RWPE1 (cell line): ENCODE measurements around the gene SPRN.

Experiments
- CTCF ChIA-PET: fragments of 350-600 bp; sonication (Branson Sonifier 250); formaldehyde crosslinking; extraction: SDS; loops from one replicate; lab custom pipeline; 2021; lab: Yijun Ruan, JAX
- POLR2A ChIA-PET: fragments of 400-600 bp; formaldehyde crosslinking; extraction: SDS; loops from one replicate; lab custom pipeline; 2020; ENCODE audit warnings: antibody characterized with exemption; ENCODE audit not compliant: low non-redundant PET; lab: Yijun Ruan, JAX
- DNase-seq: peaks from one replicate; pipeline ENCODE4 v3.0.0; 2012; ENCODE audit warnings: low spot score
- H3K27ac ChIP-seq: fragments of 450-650 bp; 2 replicates; pipeline ENCODE4 v1.5.1; 2017
- TF ChIP-seq, protein P1 (sequence below): fragments of 450-650 bp; conservative IDR thresholded peaks from 2 replicates; pipeline ENCODE4 v1.5.1; 2017; ENCODE audit warnings: low read depth, mild to moderate bottlenecking

The SPRN gene

DNA sequence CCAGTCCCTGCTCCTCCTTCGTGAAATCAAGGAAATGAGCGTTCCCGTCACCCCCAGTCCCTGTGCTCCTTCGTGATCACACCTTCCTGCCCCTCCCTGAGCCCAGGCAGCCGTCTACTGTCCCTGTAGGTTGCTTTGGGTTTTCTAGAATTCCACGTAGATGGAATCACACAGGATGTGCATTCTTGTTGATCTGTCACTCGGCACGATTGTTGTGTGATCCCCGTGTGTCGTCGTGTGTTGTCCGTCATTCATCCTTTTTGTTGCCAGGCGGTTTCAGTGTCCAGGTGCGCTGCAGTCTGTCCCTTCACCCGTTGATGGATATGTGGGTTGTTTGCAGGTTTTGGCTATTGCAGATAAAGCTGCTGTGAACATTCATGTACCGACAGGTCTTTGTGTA is 21.1 kb downstream of the SPRN start:
- ChIA-PET CTCF (no interaction called here), POLR2A (no interaction called here)
- no peak overlapping the region for H3K27ac ChIP-seq
- TF ChIP-seq, protein P1, sequence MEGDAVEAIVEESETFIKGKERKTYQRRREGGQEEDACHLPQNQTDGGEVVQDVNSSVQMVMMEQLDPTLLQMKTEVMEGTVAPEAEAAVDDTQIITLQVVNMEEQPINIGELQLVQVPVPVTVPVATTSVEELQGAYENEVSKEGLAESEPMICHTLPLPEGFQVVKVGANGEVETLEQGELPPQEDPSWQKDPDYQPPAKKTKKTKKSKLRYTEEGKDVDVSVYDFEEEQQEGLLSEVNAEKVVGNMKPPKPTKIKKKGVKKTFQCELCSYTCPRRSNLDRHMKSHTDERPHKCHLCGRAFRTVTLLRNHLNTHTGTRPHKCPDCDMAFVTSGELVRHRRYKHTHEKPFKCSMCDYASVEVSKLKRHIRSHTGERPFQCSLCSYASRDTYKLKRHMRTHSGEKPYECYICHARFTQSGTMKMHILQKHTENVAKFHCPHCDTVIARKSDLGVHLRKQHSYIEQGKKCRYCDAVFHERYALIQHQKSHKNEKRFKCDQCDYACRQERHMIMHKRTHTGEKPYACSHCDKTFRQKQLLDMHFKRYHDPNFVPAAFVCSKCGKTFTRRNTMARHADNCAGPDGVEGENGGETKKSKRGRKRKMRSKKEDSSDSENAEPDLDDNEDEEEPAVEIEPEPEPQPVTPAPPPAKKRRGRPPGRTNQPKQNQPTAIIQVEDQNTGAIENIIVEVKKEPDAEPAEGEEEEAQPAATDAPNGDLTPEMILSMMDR: no peak
- DNase-seq: no peak

DNA sequence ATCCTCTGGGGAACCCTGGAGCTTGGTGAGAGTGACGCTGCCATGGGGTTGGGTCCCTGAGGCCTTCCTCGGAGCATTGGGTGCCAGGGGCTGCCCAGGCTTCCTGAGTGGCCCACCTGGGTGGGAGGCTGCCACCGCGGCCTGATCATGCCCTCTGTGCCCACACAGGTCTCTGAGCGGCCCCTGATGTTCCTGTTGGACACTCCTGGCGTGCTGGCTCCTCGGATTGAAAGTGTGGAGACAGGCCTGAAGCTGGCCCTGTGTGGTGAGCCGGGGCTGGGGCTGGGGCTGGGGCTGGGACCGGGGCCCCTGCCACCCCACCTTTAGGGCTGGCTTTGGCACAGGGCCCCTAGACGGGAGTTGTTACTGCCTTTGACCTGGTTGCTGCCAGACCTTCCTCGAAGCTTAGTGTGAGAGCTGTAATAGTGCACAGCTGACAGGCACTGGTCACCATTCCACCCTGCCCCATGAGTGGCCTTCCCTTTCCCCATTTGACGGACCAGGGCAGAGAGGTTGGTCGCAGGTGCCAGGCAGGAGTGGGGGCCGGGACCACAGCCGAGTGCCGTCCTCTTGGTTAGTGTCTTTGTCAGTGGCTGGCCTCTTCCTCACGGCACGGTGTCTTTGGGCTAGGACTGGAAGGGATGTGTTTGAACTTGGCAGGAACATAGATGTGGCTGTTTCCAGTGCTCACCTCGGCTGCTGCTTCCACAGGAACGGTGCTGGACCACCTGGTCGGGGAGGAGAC is 22.3 kb downstream of the SPRN start:
- ChIA-PET POLR2A (interaction anchor here (0.7 kb wide), 1 partner anchor 58 kb away, joined by 6 read pairs; no protein-coding TSS in a partner anchor), CTCF (no interaction called here)
- TF ChIP-seq, protein P1: no peak
- DNase-seq: no peak
- no peak overlapping the region for H3K27ac ChIP-seq

DNA sequence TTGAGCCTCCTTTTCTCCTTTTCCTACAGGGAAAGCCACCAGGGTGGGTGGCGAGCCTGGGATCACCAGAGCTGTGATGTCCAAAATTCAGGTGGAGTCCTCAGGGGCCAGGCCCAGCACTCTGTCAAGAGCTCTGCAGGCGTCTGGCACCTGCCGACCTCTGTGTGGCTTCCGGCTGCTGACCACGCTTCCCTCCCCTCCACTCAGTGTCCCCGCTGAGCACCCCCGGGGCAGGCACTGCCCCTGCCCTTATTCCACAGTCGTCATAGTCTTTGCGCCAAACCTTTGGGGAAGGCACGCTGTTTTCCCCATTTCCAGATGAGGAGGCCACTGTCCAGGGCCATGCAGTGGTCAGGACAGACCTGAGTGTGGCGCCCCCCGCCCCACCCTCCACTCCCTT is 22.9 kb downstream of the SPRN start:
- TF ChIP-seq, protein P1: no peak
- H3K27ac ChIP-seq: no peak overlapping the region
- ChIA-PET CTCF (interaction anchor here (0.6 to 1.0 kb wide), 2 partner anchors 39 to 72 kb away, joined by 3 read pairs; no protein-coding TSS in a partner anchor), POLR2A (interaction anchor here (0.7 kb wide), 1 partner anchor 58 kb away, joined by 6 read pairs; no protein-coding TSS in a partner anchor)
- DNase-seq: no peak

DNA sequence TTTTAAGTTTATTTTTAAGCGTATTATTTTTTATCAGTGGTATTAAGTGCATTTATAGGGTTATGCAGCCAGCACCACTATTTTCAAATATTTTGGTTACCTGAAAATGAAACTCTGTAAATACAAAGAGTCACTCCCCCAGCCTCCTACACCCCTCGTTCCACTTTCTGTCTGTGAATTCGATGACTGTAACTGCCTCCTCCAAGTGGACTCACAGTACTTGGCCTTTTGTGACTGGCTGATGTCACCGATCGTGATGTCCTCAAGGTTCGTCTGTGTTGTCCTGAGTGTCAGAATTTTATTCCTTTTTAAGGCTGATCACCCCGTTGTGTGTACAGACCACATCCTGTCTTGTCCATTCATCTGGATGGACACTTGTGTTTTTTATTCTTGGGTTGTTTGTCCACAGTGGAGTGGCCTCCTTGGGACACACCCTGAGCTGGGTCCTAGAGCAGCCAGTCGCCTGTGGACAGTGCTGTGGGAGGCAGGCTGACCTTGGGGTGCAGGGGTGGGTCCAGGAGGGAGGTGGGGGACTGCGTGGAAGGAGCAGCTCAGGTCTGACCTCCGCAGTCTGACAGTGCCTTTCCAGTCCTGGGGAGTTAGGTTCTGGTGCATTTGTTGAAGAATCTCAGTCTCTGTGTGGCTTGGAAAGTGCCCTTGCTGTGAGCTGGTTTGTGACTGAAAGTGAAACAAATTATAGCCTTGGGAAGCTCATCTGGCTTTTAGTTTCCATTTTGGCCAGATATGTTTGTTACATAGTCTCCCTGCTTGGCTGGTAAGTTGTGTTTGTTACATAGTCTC is 23.6 kb downstream of the SPRN start:
- DNase-seq: no peak
- TF ChIP-seq, protein P1: no peak
- ChIA-PET CTCF (interaction anchor here (0.5 to 1.0 kb wide), 3 partner anchors 39 to 805 kb away, joined by 3 to 4 read pairs (median 3); no protein-coding TSS in a partner anchor), POLR2A (no interaction called here)
- no peak overlapping the region for H3K27ac ChIP-seq

DNA sequence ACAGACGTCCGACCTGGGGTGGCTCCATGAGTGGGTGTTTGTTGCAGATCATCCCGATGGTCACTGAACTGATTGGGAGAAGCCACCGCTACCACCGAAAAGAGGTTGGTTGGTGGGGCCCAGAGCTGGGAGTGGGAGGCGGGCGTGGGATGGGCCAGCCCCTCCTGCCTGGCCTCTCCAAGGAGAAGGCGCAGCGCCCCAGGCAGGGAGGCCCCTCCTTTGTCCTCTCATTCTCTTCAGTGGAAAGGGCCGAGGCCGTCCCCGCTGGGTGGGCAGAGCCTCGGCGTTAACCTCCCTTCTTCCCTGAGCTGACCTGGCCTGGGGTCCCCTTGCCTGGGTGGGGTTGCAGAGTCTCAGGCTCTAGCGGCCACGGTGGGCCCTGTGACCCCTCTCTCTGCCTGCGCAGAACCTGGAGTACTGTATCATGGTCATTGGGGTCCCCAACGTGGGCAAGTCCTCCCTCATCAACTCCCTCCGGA is 25.3 kb downstream of the SPRN start:
- POLR2A ChIA-PET: no interaction called here
- no peak overlapping the region for H3K27ac ChIP-seq

DNA sequence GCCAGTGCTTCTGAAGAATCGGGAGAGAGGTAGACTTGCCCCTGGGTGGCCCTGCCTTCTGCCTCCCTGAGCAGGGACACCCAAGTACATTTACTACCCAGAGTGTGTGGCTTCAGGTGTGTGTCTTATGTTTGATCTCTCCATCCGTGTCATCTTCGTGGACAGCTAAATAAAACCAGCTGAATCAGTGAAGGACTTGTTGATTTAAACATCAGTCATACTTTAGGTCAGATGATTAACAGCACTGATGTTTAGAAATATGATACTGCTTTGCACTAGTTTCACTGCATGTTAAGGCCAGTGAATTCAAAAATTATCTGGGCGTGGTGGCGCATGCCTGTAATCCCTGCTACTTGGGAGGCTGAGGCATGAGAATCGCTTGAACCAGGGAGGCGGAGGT is 26.5 kb downstream of the SPRN start:
- H3K27ac ChIP-seq: no peak overlapping the region
- DNase-seq: no peak
- POLR2A ChIA-PET: no interaction called here
- TF ChIP-seq, protein P1: no peak
- CTCF ChIA-PET: no interaction called here

More for the DNA sequence above, 25.3 kb downstream of the SPRN start:
- CTCF ChIA-PET: no interaction called here
- TF ChIP-seq, protein P1: no peak
- no peak for DNase-seq
